GM12891 (cell line): ENCODE data around the gene PSMD4.

Source experiments
- POU2F2 ChIP-seq: IDR thresholded peaks from 2 replicates; pipeline ENCODE4 v1.6.1; 2011; ENCODE audit warnings: low read depth, mild to moderate bottlenecking, control low read depth, low read length, moderate library complexity
- TAF1 ChIP-seq: IDR thresholded peaks from 2 replicates; pipeline ENCODE4 v1.6.1; 2011; ENCODE audit warnings: low read depth, low read length, control low read depth

DNA sequence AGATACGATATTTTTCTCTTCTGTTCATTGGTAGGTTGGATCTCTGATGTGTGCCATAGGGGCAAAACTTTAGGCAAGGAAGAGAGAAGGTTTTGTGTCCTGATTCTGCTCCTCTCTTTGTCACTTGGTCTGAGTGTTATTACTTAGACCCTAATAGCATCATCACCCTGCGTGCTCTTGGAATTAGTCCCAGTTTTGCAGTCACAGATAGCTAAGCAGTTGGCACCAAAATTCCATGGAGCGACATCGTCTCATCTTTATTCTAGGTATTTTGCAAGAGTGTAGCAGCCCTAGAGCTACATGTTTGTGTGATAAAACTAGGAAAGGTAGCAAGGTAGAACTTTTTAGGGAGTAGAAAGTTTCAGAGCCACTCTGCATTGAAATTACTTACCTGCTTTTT, 32.4 kb upstream of the PSMD4 start:
- TF ChIP-seq POU2F2 = no peak
- no peak for TF ChIP-seq TAF1
